Lung microvascular endothelial cell (primary cell): Measurements from ENCODE around the gene COL6A3. TPM values are rescaled to one million over a fixed set of nuclear protein-coding genes. Genes with fewer than 3 reads are reported as not detected.

Source experiments
- DNase-seq, 2 donors: peaks; one replicate each; pipeline versions ENCODE4 v3.0.0 to v3.0.0-alpha.2; 2010; ENCODE audit warnings: low read depth in 2 of 2
- total RNA-seq: library from RNA; depleted of rRNA; stranded (reverse); fragments of >200 nt; gene quantifications from 2 replicates; pipeline ENCODE4 v1.2.1, GENCODE V29; 2014

COL6A3 gene
- total RNA-seq, 1 donor from 2014 or later = 1.8 TPM

DNA sequence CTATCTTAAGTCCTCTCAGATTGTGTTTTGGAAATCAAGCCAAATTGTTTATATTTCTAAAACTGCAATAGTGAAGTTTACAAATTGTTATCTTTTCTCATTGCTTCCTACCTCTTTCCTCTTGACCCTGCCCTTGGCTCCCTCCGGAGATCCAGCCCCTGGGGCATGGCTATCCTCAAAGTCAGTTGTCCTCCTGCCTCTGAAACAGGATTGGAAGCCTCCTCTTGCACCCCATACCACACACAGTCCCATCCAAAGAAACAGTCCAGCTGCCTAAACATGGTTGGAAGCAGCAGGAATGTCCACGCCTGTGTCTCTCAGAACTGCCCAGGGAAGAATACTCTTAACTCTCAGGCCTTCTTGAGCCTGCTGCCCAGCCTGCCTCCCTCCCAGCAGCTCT lies 30.1 kb upstream of the COL6A3 start:
- no peak for DNase-seq

DNA sequence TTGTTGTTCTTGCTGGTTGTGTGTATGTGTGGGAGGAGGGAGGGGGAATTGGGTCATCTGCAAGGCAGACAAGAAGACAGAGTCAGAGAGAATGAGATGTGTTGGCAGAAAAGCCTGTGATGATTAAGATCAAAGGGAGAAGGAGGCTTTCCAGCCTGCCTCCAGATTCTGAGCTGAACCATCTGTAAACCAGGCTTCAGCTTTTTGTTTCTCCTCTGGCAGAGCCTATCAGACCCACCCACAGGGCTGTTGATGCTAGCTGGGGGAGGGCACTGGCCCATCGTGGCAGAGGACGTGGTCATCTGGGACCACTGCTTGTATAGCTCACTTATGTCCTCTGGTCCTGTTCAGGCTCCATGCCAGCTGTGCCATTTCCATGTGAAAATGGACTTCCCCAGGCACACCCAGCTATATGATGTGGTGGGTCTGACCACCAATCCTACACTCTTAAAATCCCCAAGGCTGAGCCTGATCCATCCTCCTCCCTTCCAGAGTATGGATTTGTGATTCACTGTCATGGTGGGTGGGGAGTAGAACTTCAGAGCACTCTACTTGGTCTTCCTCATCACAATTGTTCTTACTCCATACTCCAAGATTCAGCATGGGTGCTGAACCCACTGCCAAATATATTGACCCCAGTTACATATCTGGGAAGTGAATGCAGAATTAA lies 27.8 kb upstream of the COL6A3 start:
- no peak for DNase-seq

DNA sequence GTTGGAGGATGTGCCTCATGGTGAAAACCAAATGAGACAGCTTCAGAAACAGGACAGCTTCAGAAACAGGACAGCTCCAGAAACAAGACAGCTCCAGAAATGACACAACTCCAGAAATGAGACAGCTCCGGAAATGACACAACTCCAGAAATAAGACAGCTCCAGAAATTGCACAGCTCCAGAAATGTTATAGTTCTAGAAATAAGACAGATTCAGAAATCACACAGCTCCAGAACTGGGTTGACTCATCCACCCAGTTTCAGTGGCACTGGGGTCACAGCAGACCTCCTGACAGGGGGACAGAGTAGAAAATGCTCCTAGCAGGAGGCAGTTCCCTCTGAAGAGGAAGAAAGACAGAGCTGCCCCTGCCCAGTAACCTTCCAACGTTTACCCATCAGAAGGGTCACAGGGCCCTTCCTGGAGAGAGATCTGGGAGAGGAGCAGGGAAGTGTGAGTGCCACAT lies 26.9 kb upstream of the COL6A3 start:
- peak in 1 of 2 donors; percentile 51 for DNase-seq

DNA sequence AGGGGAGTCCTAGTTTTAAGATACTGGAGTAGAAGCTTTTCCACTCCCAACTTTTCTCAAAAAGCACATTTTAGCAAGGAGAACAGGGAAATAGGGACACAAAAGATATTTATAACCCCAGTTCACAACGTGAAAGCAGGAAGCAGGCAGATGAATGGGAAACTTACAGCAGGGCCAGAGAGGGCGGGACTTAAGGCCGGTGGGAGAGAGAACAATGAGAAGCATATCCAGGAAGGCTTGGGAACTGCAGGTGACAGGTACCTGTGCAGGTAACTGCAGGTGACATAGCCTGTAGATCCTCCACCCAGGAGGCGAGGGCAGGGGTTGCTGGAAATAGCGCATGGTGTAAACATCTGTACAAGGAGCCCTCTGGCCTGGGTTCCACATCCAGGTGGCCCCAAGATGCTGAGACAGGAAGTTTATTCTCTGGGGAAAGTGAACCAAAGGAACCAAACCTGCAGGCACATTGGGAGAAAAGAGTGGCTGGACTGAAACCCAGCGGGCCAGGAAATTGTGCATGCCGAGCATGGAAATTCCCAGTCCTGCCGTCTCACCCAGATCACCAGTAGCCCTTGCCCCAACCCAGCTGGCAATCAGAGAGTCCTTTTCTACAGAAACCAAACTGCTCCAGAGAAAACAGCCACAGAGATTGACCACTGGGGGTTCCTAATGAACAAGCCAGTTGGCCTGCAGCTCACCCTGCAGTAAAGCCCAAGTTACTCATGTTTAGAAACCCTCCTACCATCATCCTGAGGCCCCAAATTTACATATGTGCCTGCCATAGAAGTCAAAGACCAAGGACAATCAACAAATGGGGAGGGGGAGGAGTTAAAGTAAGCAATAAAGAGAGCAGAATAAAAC lies 24.3 kb upstream of the COL6A3 start:
- DNase-seq = peak; percentile 20 to 56

DNA sequence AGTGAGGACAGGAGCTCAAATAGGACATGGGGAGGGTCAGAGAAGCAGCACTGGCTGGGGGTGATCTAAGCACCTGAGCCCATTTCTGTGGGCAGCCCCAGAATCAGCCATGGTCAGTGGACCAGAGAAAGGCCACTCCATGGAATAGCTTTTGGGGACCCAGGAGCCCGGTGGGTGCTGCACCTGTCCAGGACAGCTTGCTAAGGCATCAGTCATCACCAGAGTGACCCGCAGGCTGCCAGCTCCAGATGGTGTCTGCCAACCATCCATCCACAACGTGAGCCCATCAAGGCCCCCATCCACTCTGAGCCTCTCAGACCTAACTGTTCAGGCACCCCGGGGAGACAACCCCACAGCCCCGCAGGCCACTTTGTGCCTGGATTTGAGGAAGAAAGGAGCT lies 23.6 kb upstream of the COL6A3 start:
- no peak for DNase-seq

DNA sequence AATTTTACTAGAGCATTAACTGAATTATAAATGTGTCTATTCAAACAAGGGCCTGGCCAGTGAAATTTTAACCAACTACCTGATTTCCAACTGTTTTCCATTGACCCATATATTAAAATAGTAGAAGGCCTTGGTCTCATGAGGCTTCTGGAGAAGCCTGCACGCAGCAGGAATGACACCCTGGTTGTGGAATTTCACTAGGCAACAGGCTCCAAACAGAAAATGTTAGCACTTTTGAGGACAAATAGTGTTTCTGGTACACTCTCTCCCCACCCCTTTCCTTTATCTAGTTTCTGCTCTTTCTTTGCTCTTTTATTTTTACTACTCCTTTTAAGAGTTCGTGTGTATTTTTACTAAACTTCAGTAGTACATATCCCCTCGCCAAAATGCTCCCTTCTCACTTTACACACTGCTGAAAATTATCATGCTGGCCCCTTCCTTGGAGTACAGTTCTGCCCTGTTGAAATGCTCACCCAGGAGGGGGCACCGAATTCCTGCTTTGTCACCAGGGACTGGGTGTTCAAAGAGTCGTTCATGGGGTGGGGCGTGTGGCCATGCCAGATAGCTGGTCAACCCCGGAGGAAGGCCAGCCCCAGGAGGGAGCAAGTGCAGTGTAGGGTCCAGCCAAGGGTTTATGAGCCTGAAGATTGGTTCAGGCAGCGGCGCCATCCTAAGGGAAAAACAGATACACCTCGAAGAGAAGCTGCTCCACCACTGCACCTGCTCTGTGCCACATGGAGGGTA lies 22.1 kb upstream of the COL6A3 start:
- DNase-seq = peak; percentile 50 to 69

DNA sequence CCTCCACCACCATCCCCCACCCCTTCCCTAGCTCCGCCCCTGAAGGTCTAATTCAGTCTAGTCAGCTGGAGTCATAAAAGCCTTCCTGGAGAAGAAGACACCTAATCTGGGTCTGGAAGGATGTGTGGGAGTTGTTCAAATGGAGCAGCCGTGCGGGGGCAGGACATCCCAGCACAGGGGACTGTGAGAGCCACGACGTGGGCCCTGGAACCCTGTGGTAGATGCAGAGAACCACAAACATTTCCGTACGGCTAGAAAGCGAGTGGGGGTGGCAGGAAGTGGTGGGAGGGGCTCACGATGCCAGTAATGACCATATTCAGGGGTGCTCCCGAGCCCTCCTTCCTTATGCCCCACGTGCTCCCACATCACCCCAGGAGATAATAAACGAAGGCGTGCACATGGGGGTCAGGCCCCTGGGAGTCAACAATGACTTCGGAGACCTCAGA lies 20.9 kb upstream of the COL6A3 start:
- DNase-seq = peak in 1 of 2 donors; percentile 40

DNA sequence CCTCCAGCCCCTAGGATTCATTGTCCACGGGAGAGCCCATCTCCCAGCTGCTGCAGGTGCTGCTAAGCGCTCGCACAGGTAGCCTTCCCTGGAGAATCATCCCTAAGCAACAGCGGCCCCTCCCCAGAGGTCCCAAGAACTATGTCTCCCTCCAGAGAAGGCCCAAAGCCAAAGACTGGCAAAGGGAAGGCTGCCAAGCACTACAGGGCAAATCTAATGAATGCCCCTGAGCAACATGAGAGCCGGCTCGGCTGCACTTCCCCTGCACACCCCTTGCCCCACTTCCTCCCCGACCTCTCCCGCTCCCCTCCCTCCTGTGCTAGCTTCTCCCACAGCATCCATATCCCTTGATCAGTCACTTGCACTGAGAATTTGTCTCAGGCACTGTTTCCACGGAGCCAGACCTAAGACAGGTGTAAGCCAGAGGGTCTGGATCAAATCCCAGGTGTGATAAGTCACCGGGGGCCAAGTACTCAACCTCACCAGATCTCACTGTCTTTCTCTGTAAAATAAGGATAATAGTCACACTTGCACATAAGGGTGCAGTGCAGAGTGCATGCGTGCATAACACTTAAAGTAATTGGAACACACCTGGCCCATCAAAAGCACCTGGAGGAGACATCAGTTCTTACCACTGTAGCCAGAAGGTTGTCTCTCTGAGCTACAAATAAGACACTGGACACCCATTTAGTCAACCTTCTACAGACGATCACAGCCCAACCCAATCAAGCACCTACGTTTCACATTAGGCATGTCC lies 20.1 kb upstream of the COL6A3 start:
- no peak for DNase-seq

DNA sequence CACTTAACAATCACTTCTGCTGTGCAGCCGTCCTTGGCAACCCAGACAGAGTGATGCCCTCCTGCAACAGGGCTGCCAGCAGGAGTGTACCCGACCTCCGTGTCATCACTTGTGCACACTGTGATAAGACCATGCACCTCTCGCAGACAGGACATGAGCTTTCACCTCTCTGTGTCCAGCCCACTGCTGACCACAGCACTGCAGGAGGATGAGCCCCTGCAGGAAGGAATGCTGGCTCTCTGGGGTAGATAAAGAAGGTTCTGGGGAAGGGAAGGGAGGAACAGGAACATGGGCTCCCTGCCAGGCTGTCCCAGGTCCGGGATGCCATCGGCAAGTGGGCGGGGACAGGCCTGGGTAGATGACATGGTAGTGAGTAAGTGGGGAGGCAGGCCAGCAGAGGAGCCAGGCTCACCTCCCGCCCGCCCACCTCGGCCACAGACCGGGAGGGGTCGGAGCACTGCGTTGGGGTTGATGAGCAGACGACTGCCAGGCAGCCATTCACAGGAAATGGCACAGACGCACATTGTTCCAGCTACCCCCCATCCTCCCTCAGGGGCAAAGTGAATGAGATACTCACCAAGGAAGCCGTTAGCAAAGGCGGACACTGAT lies 18.6 kb upstream of the COL6A3 start:
- peak; percentile 42 to 73 for DNase-seq

DNA sequence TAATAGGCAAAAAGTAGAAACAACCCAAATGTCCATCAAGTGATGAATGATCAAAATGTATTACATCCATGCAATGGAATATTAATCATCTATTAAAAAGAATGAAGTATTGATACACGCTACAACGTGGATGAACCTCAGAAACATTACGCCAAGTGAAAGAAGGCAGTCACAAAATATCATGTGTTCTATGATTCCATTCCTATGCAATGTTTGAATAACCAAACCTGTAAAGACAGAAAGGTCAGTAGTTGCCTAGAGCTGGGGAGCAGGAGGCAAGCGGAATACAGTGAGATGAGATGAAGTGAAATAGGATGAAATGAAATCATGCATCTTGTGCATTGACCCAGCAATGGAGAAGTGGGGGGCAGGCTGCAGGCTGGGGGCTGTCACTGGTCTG lies 17.9 kb upstream of the COL6A3 start:
- DNase-seq = no peak

DNA sequence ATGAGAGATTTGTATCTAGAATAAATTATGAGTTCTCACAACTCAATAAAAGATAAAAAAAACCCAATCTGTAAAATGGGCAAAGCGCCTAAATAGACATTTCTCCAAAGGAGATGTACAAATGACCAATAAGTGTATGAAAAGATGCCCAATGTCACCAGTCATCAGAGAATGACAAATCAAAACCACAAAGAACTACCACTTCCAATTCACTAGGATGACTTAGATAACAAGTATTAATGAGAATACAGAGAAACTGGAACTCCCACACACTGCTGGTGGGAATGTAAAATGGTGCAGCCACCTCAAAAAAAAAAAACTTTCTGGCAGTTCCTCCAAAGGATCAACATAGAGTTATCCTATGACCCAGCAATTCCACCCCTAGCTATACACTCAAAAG lies 17.4 kb upstream of the COL6A3 start:
- DNase-seq = peak in 1 of 2 donors; percentile 17

DNA sequence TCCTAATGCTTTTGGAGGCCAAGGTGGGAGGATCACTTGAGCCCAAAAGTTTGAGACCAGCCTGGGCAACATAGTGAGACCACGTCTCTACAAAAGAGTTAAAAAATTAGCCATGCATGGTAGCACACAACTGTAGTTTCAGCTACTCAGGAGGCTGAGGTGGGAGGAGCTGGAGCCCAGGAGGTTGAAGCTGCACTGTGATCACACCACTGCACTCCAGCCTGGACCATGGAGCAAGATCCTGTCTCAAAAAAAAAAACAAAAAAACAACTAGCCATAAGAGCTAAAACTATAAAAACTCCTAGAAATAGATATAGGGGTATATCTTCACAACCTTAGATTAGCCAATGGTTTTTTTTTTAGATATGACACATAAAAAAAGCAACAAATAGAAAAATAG lies 16.9 kb upstream of the COL6A3 start:
- DNase-seq = no peak

DNA sequence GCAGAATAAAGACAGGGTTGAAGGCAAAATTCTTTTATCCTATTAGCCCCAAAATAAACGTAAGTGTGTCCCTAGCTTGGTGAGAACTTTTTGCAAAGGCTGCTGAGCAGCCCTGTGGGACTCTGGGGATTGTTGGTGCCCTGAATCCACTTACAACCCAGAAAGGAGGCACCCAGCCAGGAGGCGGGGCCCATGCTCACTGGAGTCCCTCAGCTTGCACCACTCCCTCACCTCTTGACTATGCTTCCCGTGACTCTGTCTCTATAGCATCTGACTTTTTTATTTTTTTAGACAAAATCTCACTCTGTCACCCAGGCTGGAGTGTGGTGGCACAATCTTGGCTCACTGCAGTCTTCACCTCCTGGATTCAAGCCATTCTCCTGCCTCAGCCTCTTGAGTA lies 15.8 kb upstream of the COL6A3 start:
- no peak for DNase-seq

DNA sequence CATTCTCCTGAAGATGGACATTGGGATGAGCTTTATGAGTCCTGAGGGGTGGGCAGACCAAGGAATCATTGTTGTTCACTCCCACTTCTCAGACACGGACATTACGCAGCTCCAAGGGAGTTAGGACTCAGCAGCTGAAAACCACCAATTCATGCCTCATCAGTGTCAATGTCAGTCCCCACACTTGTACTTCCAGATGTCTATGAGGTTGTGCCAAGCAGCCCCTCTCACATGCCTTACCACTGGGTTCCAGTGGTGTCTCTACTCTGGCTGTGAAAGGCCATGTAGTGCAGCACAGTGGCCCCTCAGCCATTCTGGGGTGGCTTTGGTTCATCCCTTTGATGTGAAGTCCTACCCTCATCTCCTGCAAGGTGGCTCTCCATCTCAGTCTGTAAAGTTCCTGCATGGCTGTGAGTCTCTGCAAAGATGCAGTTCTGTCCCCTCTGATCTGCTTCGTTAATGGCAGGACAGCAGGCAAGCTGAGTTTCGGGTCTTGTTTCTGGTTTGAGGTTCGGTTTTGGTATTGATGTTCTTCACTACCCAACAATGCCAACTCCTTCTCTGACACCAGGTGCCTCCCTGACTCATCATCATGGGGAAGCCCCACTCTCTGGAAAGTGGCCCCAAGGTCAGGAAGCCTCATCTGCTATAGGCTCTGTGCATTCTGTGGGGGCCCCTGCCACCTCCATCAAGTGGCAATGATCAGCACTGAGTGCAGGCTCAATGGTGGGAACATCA lies 14.0 kb upstream of the COL6A3 start:
- DNase-seq = no peak

DNA sequence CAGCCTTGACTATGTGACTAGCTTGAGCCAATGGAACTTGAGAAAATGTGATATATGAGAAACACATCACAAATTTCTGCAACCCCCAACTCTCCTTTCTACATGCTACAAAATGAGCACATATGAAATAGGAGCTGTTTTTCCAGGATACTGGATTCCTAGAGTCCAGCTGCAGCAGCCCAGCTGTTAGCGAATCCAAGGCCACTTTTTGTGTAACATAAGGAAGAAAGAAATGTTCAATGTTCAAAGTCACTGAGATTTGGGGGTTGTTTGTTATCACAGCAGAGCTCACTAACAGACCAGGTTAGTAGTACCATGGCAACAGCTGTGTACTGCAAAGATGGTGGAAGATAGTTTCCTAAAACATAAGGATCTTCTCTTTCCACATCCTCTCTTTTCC lies 12.6 kb upstream of the COL6A3 start:
- DNase-seq = no peak

DNA sequence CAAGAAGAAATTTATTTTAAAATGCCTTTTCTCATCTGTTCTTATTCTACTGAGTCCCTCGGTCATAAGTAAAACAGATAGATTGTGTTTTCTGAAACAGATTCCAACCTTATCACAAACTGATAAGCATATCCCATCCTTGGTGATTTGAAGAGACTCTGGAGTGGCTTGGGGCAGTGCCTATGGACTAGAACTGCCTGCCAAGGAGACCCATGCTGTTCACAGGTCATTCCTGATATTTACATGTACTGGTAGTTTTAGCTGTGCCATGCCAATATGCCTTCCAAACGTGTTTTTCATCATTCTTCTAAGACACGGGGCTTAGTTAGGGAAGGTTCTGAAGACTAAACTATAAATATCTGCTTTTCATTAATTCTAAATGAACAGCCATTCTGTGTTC lies 11.4 kb upstream of the COL6A3 start:
- DNase-seq = no peak

DNA sequence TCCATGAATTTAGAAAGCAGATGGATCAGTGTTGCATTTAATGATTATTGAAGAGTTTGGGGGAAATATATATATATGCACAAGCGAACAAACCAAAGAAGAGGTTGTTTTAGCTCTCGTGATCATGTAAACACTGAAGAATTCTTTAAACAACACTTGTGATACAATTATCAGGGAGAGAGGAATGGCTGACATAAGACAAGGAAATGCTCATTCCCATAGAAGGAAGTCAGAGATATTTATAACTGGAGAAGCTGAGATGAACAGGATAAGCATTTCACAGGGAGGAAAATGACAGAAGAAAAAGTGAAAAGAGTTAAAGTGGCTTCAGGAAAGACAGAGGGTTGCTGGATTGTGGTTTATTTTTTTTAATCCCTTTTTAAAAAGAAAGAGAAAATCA lies 10.6 kb upstream of the COL6A3 start:
- peak in 1 of 2 donors; percentile 30 for DNase-seq

DNA sequence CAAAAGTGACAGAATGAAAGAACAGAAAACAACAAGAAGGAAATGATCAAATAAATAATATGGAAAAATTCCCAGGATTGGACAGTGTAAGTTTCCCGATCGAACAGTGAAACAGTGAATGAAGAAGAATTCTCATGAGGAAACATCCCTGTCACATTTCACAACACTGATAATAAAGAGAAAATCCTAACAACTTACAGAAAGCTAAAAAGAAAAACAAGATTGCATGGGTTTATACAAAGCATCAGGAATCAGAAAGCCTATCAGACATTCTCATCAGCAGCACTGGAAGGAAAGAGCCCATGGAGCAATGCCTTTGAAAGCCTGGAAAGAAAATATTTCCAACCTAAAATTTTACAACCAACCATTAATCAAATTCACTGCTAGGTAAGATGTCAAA lies 9.9 kb upstream of the COL6A3 start:
- DNase-seq = no peak

DNA sequence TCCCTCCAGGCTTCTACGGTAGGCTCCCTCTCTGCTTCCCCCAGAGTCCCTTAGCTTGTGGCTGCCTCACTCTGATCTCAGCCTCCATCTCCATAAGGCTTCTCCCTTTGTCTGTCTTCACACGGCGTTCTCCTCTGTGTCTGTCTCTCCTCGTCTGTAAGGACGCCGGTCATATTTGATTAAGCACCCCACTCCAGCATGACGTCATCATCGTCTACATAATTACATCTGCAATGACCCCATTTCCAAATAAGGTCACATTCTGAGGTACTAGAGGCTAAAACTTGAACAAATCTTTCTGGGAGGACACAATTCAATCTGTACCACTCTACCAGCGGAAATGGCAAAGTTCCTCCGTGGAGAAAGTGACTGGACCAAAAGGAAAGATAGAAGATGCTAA lies 8.3 kb upstream of the COL6A3 start:
- DNase-seq = no peak

DNA sequence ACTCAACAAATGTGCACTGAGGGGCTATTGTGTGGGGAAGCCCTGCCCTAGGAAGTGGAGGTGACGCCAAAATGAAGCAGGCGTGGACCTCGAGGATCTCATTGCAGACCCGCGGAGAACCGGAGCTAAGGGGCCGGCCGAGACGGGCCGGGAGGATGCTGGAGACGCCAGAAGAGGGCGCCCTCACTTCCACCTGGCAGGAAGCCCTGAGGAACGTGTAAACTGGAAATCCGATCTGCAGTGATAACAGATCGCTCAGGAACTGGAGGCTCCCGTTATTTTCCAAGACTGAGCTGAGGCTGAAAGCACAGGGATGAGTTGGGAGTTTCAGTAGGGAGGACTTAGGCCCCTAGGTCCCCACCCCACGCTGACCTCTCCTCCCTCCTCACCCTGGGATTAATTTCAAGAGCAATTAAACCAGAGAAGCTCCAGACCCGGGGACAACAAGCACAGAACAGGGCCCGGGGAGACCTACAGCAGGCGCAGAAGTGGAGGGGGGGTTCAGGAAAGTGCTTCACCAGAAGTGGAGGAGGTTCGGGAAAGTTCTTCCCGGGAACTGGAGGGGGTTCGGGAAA lies 7.7 kb upstream of the COL6A3 start:
- DNase-seq = peak; percentile 73 to 85
